SK-N-SH (cell line): ENCODE results near the gene FMN2. TPM values are rescaled to one million over a fixed set of nuclear protein-coding genes. Genes with fewer than 3 reads are reported as not detected.

Experiments
- CTCF ChIA-PET: fragments of 300-600, 350-600 bp; formaldehyde crosslinking; extraction: SDS; loops from one replicate; lab custom pipeline; 2021; lab: Yijun Ruan, JAX
- POLR2A ChIA-PET: fragments of 350-600 bp; sonication (Branson Sonifier 250); formaldehyde crosslinking; extraction: SDS; loops from one replicate; lab custom pipeline; 2020; ENCODE audit warnings: antibody characterized with exemption, inconsistent platforms; lab: Yijun Ruan, JAX
- DNase-seq: peaks from one replicate; pipeline ENCODE4 v3.0.0; 2012
- H2AFZ ChIP-seq: fragments of 200-600 bp; sonication (generic); 2 replicates; pipeline ENCODE4 v1.8.1; 2016; ENCODE audit warnings: antibody characterized with exemption, mild to moderate bottlenecking, low read depth
- H3F3A ChIP-seq: fragments of 200-600 bp; sonication (generic); replicated peaks from 2 replicates; pipeline ENCODE3; 2016; ENCODE audit warnings: antibody characterized with exemption, mild to moderate bottlenecking; ENCODE audit not compliant: insufficient read depth
- H3K27ac ChIP-seq, 2 experiments: fragments of 200-500 bp in 1 of 2; fragments of 200-600 bp in 1 of 2; sonication (Bioruptor generic) in 1 of 2; sonication (generic), shearing (Covaris generic) in 1 of 2; 2 replicates each; pipeline versions ENCODE4 v1.5.1 to v1.6.1; 2014 to 2016; ENCODE audit warnings: low read depth in 2 of 2, inconsistent platforms in 1 of 2, low read length in 1 of 2, mild to moderate bottlenecking in 1 of 2, mixed read lengths in 1 of 2
- H3K27me3 ChIP-seq: fragments of 200-600 bp; sonication (generic), shearing (Covaris generic); 2 replicates; pipeline ENCODE4 v1.6.1; 2016; ENCODE audit warnings: mixed run types; ENCODE audit not compliant: insufficient read depth
- H3K36me3 ChIP-seq, 2 experiments: fragments of 200-500 bp in 1 of 2; fragments of 200-600 bp in 1 of 2; sonication (Bioruptor generic) in 1 of 2; sonication (generic) in 1 of 2; replicated peaks in 1 of 2; 2 replicates each; pipeline versions ENCODE3 to v1.5.1; 2014 to 2016; ENCODE audit warnings: low read length in 1 of 2, mild to moderate bottlenecking in 1 of 2; ENCODE audit not compliant: insufficient read depth in 2 of 2, control insufficient read depth in 1 of 2
- H3K4me1 ChIP-seq, 2 experiments: fragments of 200-500 bp in 1 of 2; fragments of 200-600 bp in 1 of 2; sonication (Bioruptor generic) in 1 of 2; sonication (generic), shearing (Covaris generic) in 1 of 2; 2 replicates each; pipeline versions ENCODE4 v1.5.1 to v1.6.1; 2014 to 2016; ENCODE audit warnings: low read depth in 1 of 2, low read length in 1 of 2, mixed run types in 1 of 2; ENCODE audit not compliant: insufficient read depth in 2 of 2, control insufficient read depth in 1 of 2
- H3K4me2 ChIP-seq: fragments of 200-600 bp; sonication (generic), shearing (Covaris generic); 2 replicates; pipeline ENCODE4 v1.6.1; 2017; ENCODE audit warnings: mixed run types
- H3K4me3 ChIP-seq, 2 experiments: fragments of 200-500 bp in 1 of 2; fragments of 200-600 bp in 1 of 2; sonication (Bioruptor generic) in 1 of 2; sonication (generic), shearing (Covaris generic) in 1 of 2; 2 replicates each; pipeline versions ENCODE4 v1.5.1 to v1.8.1; 2014 to 2016; ENCODE audit warnings: low read depth in 2 of 2, inconsistent platforms in 1 of 2, low read length in 1 of 2, mild to moderate bottlenecking in 1 of 2, mixed read lengths in 1 of 2, moderate library complexity in 1 of 2
- H3K79me2 ChIP-seq: fragments of 200-600 bp; sonication (generic); 2 replicates; pipeline ENCODE4 v1.8.1; 2017; ENCODE audit warnings: mild to moderate bottlenecking; ENCODE audit not compliant: insufficient read depth
- H3K9ac ChIP-seq: fragments of 200-600 bp; sonication (generic); 2 replicates; pipeline ENCODE4 v1.6.1; 2017; ENCODE audit warnings: mixed run types
- H3K9me2 ChIP-seq: fragments of 200-600 bp; sonication (generic); 2 replicates; pipeline ENCODE4 v1.6.1; 2017; ENCODE audit warnings: mixed run types
- H3K9me3 ChIP-seq: fragments of 200-600 bp; sonication (generic); 2 replicates; pipeline ENCODE4 v1.6.1; 2017; ENCODE audit warnings: mixed run types, mild to moderate bottlenecking, moderate library complexity
- H4K20me1 ChIP-seq: fragments of 200-600 bp; sonication (generic); 2 replicates; pipeline ENCODE4 v1.6.1; 2017; ENCODE audit warnings: mild to moderate bottlenecking, mixed run types; ENCODE audit not compliant: insufficient read depth
- CHD2 ChIP-seq: fragments of 150-350 bp; IDR thresholded peaks from 2 replicates; pipeline ENCODE4 v1.6.1; 2018; ENCODE audit warnings: low read length; ENCODE audit not compliant: partially characterized antibody
- FOSL2 ChIP-seq: IDR thresholded peaks from 2 replicates; pipeline ENCODE4 v1.4.0; 2012; ENCODE audit warnings: low read depth, mild to moderate bottlenecking, moderate library complexity, borderline replicate concordance
- FOXJ3 ChIP-seq: sonication (generic); formaldehyde crosslinking; IDR thresholded peaks from 2 replicates; pipeline ENCODE4 v1.5.1; 2020; ENCODE audit warnings: mild to moderate bottlenecking, missing genetic modification reagents
- MEF2A ChIP-seq: IDR thresholded peaks from 2 replicates; pipeline ENCODE4 v1.4.0; 2012; ENCODE audit warnings: low read depth, borderline replicate concordance
- NFIC ChIP-seq: IDR thresholded peaks from 2 replicates; pipeline ENCODE4 v1.4.0; 2012; ENCODE audit warnings: borderline replicate concordance
- RAD21 ChIP-seq: IDR thresholded peaks from 2 replicates; pipeline ENCODE4 v1.6.1; 2012; ENCODE audit warnings: mild to moderate bottlenecking, low read length
- RCOR1 ChIP-seq: fragments of 150-350 bp; IDR thresholded peaks from 2 replicates; pipeline ENCODE4 v1.6.1; 2017; ENCODE audit warnings: antibody characterized with exemption, low read length
- RXRA ChIP-seq: IDR thresholded peaks from 2 replicates; pipeline ENCODE4 v1.4.0; 2012; ENCODE audit warnings: low read depth, mild to moderate bottlenecking, borderline replicate concordance
- SIN3A ChIP-seq: IDR thresholded peaks from 2 replicates; pipeline ENCODE4 v1.6.1; 2012; ENCODE audit warnings: low read depth, mild to moderate bottlenecking, low read length, moderate library complexity, borderline replicate concordance
- SMC3 ChIP-seq: IDR thresholded peaks from 2 replicates; pipeline ENCODE4 v1.6.1; 2012; ENCODE audit warnings: low read depth, low read length, improper control_type of control experiment
- TAF1 ChIP-seq: IDR thresholded peaks from 2 replicates; pipeline ENCODE4 v1.6.1; 2012; ENCODE audit warnings: low read depth, mild to moderate bottlenecking, low read length, moderate library complexity, borderline replicate concordance
- TEAD4 ChIP-seq: IDR thresholded peaks from 2 replicates; pipeline ENCODE4 v1.4.0; 2012; ENCODE audit warnings: mild to moderate bottlenecking, borderline replicate concordance; ENCODE audit not compliant: insufficient read depth
- YY1 ChIP-seq: IDR thresholded peaks from 2 replicates; pipeline ENCODE4 v1.4.0; 2012; ENCODE audit warnings: low read depth, mild to moderate bottlenecking
- WGBS: methylation state at CpG from one replicate; pipeline ENCODE4 v1.1.6; 2017; ENCODE audit warnings: low lambda C conversion rate; 5-methylcytosine and 5-hydroxymethylcytosine counted together
- polyA plus RNA-seq, 3 experiments: library from polyadenylated mRNA; depleted of rRNA; stranded (reverse); fragments of >200 nt; gene quantifications; 2 replicates each; pipeline ENCODE4 v1.2.3, GENCODE V29; 2012
- TF ChIP-seq, protein P1 (sequence below): IDR thresholded peaks from 2 replicates; pipeline ENCODE4; 2012
- TF ChIP-seq, protein P2 (sequence below): IDR thresholded peaks from 2 replicates; pipeline ENCODE4 v1.6.1; 2012; ENCODE audit warnings: mild to moderate bottlenecking, low read depth, low read length, moderate library complexity
- TF ChIP-seq, protein P3 (sequence below): IDR thresholded peaks from 2 replicates; pipeline ENCODE4 v1.4.0; 2012; ENCODE audit warnings: low read depth, borderline replicate concordance
- TF ChIP-seq, protein P4 (sequence below): fragments of 150-350 bp; IDR thresholded peaks from 2 replicates; pipeline ENCODE4 v1.6.1; 2017; ENCODE audit warnings: antibody characterized with exemption, low read length, low read depth, borderline replicate concordance
- TF ChIP-seq, protein P5 (sequence below): IDR thresholded peaks from 2 replicates; pipeline ENCODE4 v1.4.0; 2012; ENCODE audit warnings: low read depth
- TF ChIP-seq, protein P6 (sequence below): fragments of 150-350 bp; IDR thresholded peaks from 2 replicates; pipeline ENCODE4 v1.6.1; 2016; ENCODE audit warnings: mild to moderate bottlenecking, low read depth, low read length

FMN2 gene
- polyA plus RNA-seq, 1 of the 3 experiments (the other 2 are of a cell fraction), result 7.2 TPM

DNA sequence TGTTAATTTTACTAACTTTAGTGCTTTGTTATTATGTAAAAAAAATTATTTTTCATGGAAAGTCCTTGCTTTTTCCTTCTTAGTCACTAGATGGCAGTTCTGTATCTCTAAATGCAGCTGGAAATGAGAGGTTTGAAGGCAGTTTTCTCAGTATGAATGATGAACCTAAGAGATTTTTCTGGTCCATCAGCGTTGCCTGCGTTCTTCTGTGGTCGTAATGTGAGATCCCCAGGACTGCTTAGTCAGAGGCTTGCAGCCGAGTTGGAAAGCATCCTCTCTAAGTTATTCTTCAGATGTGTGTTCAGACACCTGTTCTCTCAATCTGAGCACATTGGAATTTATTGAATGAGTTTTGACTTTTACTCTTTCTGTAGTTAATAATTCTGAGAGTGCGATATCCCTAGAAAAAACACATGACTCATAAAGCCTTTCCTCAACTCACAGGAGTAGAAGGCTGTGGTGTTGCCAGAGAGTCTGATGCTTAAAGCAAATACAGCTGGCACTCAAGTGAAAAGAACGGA lies 99.3 kb downstream of the FMN2 start (continued):
- TF ChIP-seq, protein P1, sequence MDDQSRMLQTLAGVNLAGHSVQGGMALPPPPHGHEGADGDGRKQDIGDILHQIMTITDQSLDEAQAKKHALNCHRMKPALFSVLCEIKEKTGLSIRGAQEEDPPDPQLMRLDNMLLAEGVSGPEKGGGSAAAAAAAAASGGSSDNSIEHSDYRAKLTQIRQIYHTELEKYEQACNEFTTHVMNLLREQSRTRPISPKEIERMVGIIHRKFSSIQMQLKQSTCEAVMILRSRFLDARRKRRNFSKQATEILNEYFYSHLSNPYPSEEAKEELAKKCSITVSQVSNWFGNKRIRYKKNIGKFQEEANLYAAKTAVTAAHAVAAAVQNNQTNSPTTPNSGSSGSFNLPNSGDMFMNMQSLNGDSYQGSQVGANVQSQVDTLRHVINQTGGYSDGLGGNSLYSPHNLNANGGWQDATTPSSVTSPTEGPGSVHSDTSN, result peak; percentile 82
- TF ChIP-seq TAF1 (no peak), RXRA (peak; percentile 53; the same call in 1 of the 2 replicates), MEF2A (peak; percentile 70; the same call in 1 of the 2 replicates)
- TF ChIP-seq, protein P2, sequence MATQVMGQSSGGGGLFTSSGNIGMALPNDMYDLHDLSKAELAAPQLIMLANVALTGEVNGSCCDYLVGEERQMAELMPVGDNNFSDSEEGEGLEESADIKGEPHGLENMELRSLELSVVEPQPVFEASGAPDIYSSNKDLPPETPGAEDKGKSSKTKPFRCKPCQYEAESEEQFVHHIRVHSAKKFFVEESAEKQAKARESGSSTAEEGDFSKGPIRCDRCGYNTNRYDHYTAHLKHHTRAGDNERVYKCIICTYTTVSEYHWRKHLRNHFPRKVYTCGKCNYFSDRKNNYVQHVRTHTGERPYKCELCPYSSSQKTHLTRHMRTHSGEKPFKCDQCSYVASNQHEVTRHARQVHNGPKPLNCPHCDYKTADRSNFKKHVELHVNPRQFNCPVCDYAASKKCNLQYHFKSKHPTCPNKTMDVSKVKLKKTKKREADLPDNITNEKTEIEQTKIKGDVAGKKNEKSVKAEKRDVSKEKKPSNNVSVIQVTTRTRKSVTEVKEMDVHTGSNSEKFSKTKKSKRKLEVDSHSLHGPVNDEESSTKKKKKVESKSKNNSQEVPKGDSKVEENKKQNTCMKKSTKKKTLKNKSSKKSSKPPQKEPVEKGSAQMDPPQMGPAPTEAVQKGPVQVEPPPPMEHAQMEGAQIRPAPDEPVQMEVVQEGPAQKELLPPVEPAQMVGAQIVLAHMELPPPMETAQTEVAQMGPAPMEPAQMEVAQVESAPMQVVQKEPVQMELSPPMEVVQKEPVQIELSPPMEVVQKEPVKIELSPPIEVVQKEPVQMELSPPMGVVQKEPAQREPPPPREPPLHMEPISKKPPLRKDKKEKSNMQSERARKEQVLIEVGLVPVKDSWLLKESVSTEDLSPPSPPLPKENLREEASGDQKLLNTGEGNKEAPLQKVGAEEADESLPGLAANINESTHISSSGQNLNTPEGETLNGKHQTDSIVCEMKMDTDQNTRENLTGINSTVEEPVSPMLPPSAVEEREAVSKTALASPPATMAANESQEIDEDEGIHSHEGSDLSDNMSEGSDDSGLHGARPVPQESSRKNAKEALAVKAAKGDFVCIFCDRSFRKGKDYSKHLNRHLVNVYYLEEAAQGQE, result no peak

DNA sequence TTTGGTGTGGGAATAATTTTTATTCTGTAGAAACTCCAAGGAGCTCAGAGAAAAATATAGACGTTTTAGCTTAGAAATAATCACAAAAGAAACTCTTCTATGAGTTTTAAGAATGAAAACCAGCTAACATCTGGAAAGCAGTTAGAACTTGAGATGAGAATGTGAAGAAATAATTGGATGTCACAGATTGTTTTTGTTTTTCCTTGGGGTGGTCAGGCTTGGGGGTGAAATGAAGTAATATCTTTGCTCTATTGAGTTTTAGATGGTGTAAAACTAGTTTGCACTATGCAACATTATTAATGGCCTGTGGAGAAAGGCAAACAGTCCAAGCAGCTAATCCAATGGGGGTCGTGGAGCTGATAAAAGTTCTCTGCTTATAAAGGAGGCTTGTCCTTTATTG lies 101.2 kb downstream of the FMN2 start:
- TF ChIP-seq YY1 (no peak), SMC3 (no peak), CHD2 (no peak), FOSL2 (no peak), RCOR1 (no peak), MEF2A (no peak), FOXJ3 (no peak), TEAD4 (no peak), SIN3A (no peak), NFIC (no peak), RAD21 (no peak)
- TF ChIP-seq, protein P3, sequence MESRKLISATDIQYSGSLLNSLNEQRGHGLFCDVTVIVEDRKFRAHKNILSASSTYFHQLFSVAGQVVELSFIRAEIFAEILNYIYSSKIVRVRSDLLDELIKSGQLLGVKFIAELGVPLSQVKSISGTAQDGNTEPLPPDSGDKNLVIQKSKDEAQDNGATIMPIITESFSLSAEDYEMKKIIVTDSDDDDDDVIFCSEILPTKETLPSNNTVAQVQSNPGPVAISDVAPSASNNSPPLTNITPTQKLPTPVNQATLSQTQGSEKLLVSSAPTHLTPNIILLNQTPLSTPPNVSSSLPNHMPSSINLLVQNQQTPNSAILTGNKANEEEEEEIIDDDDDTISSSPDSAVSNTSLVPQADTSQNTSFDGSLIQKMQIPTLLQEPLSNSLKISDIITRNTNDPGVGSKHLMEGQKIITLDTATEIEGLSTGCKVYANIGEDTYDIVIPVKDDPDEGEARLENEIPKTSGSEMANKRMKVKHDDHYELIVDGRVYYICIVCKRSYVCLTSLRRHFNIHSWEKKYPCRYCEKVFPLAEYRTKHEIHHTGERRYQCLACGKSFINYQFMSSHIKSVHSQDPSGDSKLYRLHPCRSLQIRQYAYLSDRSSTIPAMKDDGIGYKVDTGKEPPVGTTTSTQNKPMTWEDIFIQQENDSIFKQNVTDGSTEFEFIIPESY, result no peak
- TF ChIP-seq, protein P1, result no peak
- TF ChIP-seq, protein P4, sequence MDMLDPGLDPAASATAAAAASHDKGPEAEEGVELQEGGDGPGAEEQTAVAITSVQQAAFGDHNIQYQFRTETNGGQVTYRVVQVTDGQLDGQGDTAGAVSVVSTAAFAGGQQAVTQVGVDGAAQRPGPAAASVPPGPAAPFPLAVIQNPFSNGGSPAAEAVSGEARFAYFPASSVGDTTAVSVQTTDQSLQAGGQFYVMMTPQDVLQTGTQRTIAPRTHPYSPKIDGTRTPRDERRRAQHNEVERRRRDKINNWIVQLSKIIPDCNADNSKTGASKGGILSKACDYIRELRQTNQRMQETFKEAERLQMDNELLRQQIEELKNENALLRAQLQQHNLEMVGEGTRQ, result no peak
- TF ChIP-seq, protein P5, sequence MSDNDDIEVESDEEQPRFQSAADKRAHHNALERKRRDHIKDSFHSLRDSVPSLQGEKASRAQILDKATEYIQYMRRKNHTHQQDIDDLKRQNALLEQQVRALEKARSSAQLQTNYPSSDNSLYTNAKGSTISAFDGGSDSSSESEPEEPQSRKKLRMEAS, result no peak
- TF ChIP-seq, protein P6, sequence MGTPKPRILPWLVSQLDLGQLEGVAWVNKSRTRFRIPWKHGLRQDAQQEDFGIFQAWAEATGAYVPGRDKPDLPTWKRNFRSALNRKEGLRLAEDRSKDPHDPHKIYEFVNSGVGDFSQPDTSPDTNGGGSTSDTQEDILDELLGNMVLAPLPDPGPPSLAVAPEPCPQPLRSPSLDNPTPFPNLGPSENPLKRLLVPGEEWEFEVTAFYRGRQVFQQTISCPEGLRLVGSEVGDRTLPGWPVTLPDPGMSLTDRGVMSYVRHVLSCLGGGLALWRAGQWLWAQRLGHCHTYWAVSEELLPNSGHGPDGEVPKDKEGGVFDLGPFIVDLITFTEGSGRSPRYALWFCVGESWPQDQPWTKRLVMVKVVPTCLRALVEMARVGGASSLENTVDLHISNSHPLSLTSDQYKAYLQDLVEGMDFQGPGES, result no peak
- Histone ChIP-seq H3K4me3 (no peak overlapping the region), H3K9me2 (no peaks in the 10 kb centered on the region), H3K4me2 (no peak overlapping the region), H3K79me2 (peaks cover 25% of the 10 kb centered on the region), H3K27me3 (no peaks in the 10 kb centered on the region), H3K27ac (peak overlapping the region in 1 of 2 experiments; percentile 73; a peak in 1 of 4 replicates), H3K36me3 (peaks cover 7 to 16% of the 10 kb centered on the region in 2 experiments), H3K9ac (no peak overlapping the region), H3K4me1 (peaks cover 15 to 32% of the 10 kb centered on the region in 2 experiments; a peak in 3 of 4 replicates), H3K9me3 (no peaks in the 10 kb centered on the region), H3F3A (peaks cover 58% of the 10 kb centered on the region), H2AFZ (no peak overlapping the region), H4K20me1 (no peaks in the 10 kb centered on the region)
- 95% methylated on average over 2 of the region's 2 CpGs for WGBS
- DNase-seq, result no peak
- ChIA-PET POLR2A (no interaction called here), CTCF (interaction anchor here (0.8 to 1.3 kb wide), 3 partner anchors 165 to 500 kb away, joined by 3 to 7 read pairs (median 4); no protein-coding TSS in a partner anchor)
